CD14-positive monocyte (primary cell): Measurements from ENCODE around the gene LIN7A. TPM values are rescaled to one million over a fixed set of nuclear protein-coding genes. Genes with fewer than 3 reads are reported as not detected.
A peak's percentile ranks its signal among the peaks of the same experiment; 100 is the strongest.

Source experiments
- DNase-seq, 3 donors: peaks; one replicate each; pipeline ENCODE4 v3.0.0-alpha.2; 2011 to 2022
- H2AFZ ChIP-seq: 2 replicates; pipeline ENCODE4 v1.6.0; 2012; ENCODE audit warnings: mild to moderate bottlenecking, low read depth, low read length, inconsistent platforms; ENCODE audit not compliant: insufficient read depth, poor library complexity, severe bottlenecking
- H3K27ac ChIP-seq, 2 donors: 1 replicate in 1 of 2; 2 replicates in 1 of 2; pipeline ENCODE4 v1.5.1; 2012 to 2013; ENCODE audit warnings: low read length in 2 of 2, control low read depth in 1 of 2, inconsistent platforms in 1 of 2, low read depth in 1 of 2, mild to moderate bottlenecking in 1 of 2
- H3K27me3 ChIP-seq, 2 donors: one replicate each; pipeline versions ENCODE4 v1.6.0 to v1.6.1; 2011 to 2013; ENCODE audit warnings: low read length in 2 of 2; ENCODE audit not compliant: control insufficient read depth in 2 of 2, insufficient read depth in 2 of 2
- H3K36me3 ChIP-seq, 2 donors: replicated peaks in 1 of 2; 1 replicate in 1 of 2; 2 replicates in 1 of 2; pipeline versions ENCODE4 v1.5.1 to v1.6.1; 2012 to 2013; ENCODE audit warnings: low read length in 2 of 2, control low read depth in 1 of 2, inconsistent platforms in 1 of 2, mild to moderate bottlenecking in 1 of 2; ENCODE audit not compliant: insufficient read depth in 2 of 2, control insufficient read depth in 1 of 2
- H3K4me1 ChIP-seq, 2 donors: 1 replicate in 1 of 2; 2 replicates in 1 of 2; pipeline versions ENCODE4 v1.5.1 to v1.6.1; 2012 to 2013; ENCODE audit warnings: low read length in 2 of 2, control low read depth in 1 of 2, inconsistent platforms in 1 of 2, mild to moderate bottlenecking in 1 of 2, moderate library complexity in 1 of 2; ENCODE audit not compliant: insufficient read depth in 2 of 2, control insufficient read depth in 1 of 2
- H3K4me2 ChIP-seq: replicated peaks from 2 replicates; pipeline ENCODE3; 2012; ENCODE audit warnings: low read length, moderate library complexity, mild to moderate bottlenecking; ENCODE audit not compliant: poor library complexity, severe bottlenecking; ENCODE audit errors: extremely low read depth
- H3K4me3 ChIP-seq, 3 experiments: fragments of 200-600 bp in 1 of 3; sonication (generic) in 1 of 3; replicated peaks in 1 of 3; 1 replicate in 2 of 3; 2 replicates in 1 of 3; pipeline ENCODE4 v1.5.1; 2011 to 2013; ENCODE audit warnings: low read length in 3 of 3, mild to moderate bottlenecking in 3 of 3, control low read depth in 2 of 3, low read depth in 2 of 3, inconsistent platforms in 1 of 3, moderate library complexity in 1 of 3
- H3K79me2 ChIP-seq: 2 replicates; pipeline ENCODE4 v1.6.0; 2012; ENCODE audit warnings: mild to moderate bottlenecking, control low read depth, inconsistent platforms, low read length, moderate library complexity; ENCODE audit not compliant: insufficient read depth
- H3K9ac ChIP-seq: 2 replicates; pipeline ENCODE4 v1.6.0; 2017; ENCODE audit warnings: low read length, mild to moderate bottlenecking; ENCODE audit not compliant: insufficient read depth, poor library complexity, severe bottlenecking
- H3K9me3 ChIP-seq, 2 donors: replicated peaks in 1 of 2; 1 replicate in 1 of 2; 2 replicates in 1 of 2; pipeline versions ENCODE4 v1.5.1 to v1.6.1; 2012 to 2013; ENCODE audit warnings: low read length in 2 of 2, control low read depth in 1 of 2; ENCODE audit not compliant: control insufficient read depth in 1 of 2, insufficient read depth in 1 of 2
- H4K20me1 ChIP-seq: 2 replicates; pipeline ENCODE4 v1.6.0; 2012; ENCODE audit warnings: mild to moderate bottlenecking, low read length, control low read depth, moderate library complexity; ENCODE audit not compliant: insufficient read depth
- H3K27ac Mint-ChIP-seq, 7 donors: one replicate each; pipeline ENCODE4 v1.8.0; 2020; ENCODE audit warnings: mild to moderate bottlenecking in 7 of 7, mixed read lengths in 7 of 7, moderate library complexity in 6 of 7, inconsistent platforms in 2 of 7
- H3K27me3 Mint-ChIP-seq, 3 donors: one replicate each; pipeline ENCODE4 v1.8.0; 2021 to 2022; ENCODE audit warnings: low read depth in 3 of 3, mild to moderate bottlenecking in 3 of 3, mixed read lengths in 3 of 3, moderate library complexity in 3 of 3, inconsistent platforms in 1 of 3
- H3K36me3 Mint-ChIP-seq, 2 donors: one replicate each; pipeline ENCODE4 v1.8.0; 2020; ENCODE audit warnings: mixed read lengths in 2 of 2, inconsistent platforms in 1 of 2, mild to moderate bottlenecking in 1 of 2
- H3K4me1 Mint-ChIP-seq: one replicate; pipeline ENCODE4 v1.8.0; 2020; ENCODE audit warnings: mild to moderate bottlenecking, mixed read lengths
- H3K4me3 Mint-ChIP-seq, 2 donors: one replicate each; pipeline ENCODE4 v1.8.0; 2020; ENCODE audit warnings: mild to moderate bottlenecking in 2 of 2, mixed read lengths in 2 of 2, moderate library complexity in 1 of 2
- H3K9me3 Mint-ChIP-seq, 7 donors: one replicate each; pipeline ENCODE4 v1.8.0; 2020 to 2022; ENCODE audit warnings: mixed read lengths in 7 of 7, mild to moderate bottlenecking in 6 of 7, moderate library complexity in 6 of 7, inconsistent platforms in 2 of 7
- WGBS: methylation state at CpG from one replicate; pipeline ENCODE4 v1.1.5; 2013; ENCODE audit warnings: missing lambda C conversion rate; ENCODE audit not compliant: insufficient coverage; 5-methylcytosine and 5-hydroxymethylcytosine counted together
- intact Hi-C, 2 donors: fragments of 100-400 bp; cut with micrococcal nuclease; formaldehyde crosslinking; loops; one replicate each; pipeline versions ENCODE4 v1.15.0 to v1.15.1; 2023
- polyA plus RNA-seq, 3 donors: library from polyadenylated mRNA; depleted of rRNA in 1 of 3; unstranded in 2 of 3; stranded (reverse) in 1 of 3; fragments of 300-500 nt in 2 of 3; fragments of >200 nt in 1 of 3; fragmentation: Illumina TruSeq in 2 of 3; gene quantifications; 1 replicate in 2 of 3; 2 replicates in 1 of 3; pipeline ENCODE4 v1.2.3, GENCODE V29; 2012 to 2021
- TF ChIP-seq, protein P1 (sequence below): fragments of 200-600 bp; IDR thresholded peaks from one replicate; pipeline ENCODE4 v1.8.0; 2022; ENCODE audit warnings: antibody characterized with exemption, mild to moderate bottlenecking

LIN7A gene
- polyA plus RNA-seq, 3 donors, result 8.0 to 16.6 (median 15.2) TPM

DNA sequence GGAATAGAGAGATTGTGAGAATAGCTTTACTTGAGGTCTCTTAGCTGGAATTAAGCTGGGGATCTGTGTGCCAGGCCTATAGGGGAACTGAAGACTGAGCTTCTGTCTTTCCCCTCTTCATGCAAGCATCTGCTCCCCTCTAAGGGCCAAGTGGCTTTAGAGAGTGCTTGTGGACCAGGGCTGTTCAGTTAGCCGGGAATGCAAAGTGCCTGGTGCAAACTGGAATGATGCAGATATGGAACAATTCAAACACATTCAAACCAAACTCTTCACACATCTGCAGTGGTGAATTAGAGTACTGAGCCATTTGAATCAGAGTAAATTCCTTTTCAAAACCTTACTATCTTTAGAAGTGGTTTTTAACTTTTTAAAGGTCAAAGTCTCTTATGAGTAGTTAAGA is 99.0 kb downstream of the LIN7A start:
- H3K4me2 ChIP-seq, result no peak overlapping the region

DNA sequence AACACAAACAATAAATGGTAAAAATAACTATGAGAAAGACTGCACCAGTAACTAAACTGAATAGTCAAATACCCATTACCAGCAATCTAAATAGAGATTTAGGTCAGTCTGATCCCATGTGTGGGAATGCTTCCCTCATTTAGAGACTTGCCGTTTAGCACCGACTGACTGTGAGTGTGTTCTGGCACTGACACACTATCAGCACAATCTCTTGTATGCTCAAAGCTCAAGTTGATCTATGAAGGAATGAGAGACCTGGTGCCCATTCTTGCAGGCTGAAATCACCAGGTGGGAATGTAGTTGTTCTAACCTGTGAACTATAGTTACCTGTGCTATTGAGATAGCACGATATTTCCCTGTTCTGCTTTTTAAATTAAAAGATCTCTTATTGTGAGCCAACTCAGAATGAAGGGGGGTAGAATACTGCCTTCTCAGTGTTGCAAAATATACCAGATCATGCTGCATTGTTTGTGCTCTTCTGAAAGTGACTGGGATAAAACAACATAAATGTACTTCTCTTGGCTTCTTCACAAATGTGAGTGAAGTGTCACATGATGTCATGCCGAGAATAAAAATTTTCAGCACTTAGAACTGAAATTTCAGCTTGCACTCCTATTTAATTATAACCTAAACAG is 99.6 kb downstream of the LIN7A start:
- TF ChIP-seq, protein P1, sequence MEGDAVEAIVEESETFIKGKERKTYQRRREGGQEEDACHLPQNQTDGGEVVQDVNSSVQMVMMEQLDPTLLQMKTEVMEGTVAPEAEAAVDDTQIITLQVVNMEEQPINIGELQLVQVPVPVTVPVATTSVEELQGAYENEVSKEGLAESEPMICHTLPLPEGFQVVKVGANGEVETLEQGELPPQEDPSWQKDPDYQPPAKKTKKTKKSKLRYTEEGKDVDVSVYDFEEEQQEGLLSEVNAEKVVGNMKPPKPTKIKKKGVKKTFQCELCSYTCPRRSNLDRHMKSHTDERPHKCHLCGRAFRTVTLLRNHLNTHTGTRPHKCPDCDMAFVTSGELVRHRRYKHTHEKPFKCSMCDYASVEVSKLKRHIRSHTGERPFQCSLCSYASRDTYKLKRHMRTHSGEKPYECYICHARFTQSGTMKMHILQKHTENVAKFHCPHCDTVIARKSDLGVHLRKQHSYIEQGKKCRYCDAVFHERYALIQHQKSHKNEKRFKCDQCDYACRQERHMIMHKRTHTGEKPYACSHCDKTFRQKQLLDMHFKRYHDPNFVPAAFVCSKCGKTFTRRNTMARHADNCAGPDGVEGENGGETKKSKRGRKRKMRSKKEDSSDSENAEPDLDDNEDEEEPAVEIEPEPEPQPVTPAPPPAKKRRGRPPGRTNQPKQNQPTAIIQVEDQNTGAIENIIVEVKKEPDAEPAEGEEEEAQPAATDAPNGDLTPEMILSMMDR, result no peak
- Histone ChIP-seq H3K27me3 (no peaks in the 10 kb centered on the region), H3K9me3 (no peaks in the 10 kb centered on the region), H3K36me3 (peaks cover 14 to 43% of the 10 kb centered on the region in 2 donors), H2AFZ (no peak overlapping the region), H3K27ac (no peak overlapping the region), H3K79me2 (no peaks in the 10 kb centered on the region), H3K4me2 (no peak overlapping the region), H3K4me3 (no peak overlapping the region), H3K9ac (no peak overlapping the region), H4K20me1 (no peaks in the 10 kb centered on the region), H3K4me1 (no peaks in the 10 kb centered on the region)
- no peak for DNase-seq
- Mint-ChIP-seq H3K36me3 (peaks cover 23 to 30% of the 10 kb centered on the region in 2 donors), H3K27me3 (peaks cover 0 to 1% (median 0%) of the 10 kb centered on the region in 3 donors), H3K4me1 (peaks cover 10% of the 10 kb centered on the region), H3K4me3 (no peak overlapping the region), H3K27ac (no peak overlapping the region), H3K9me3 (no peaks in the 10 kb centered on the region)
- WGBS, result no CpG with 5 or more reads among the region's 4 CpGs
- intact Hi-C loops, result no loop called here

More for the DNA sequence above, 99.0 kb downstream of the LIN7A start:
- H3K9ac ChIP-seq, result no peak overlapping the region
- no peak for DNase-seq
- Mint-ChIP-seq H3K4me1 (peaks cover 10% of the 10 kb centered on the region), H3K9me3 (no peaks in the 10 kb centered on the region), H3K27ac (peak overlapping the region in 1 of 7 donors; percentile 9), H3K4me3 (no peak overlapping the region), H3K36me3 (peaks cover 22 to 27% of the 10 kb centered on the region in 2 donors), H3K27me3 (no peaks in the 10 kb centered on the region)
- intact Hi-C loops, result no loop called here
- H3K36me3 ChIP-seq, result peaks cover 17 to 44% of the 10 kb centered on the region in 2 donors
- H3K27me3 ChIP-seq, result no peaks in the 10 kb centered on the region
- H3K9me3 ChIP-seq, result no peaks in the 10 kb centered on the region
- H3K79me2 ChIP-seq, result no peaks in the 10 kb centered on the region
- no peak overlapping the region for H3K27ac ChIP-seq
- H3K4me1 ChIP-seq, result no peaks in the 10 kb centered on the region
- TF ChIP-seq, protein P1, result no peak
- no peaks in the 10 kb centered on the region for H4K20me1 ChIP-seq
- no peak overlapping the region for H3K4me3 ChIP-seq
- WGBS, result no CpG with 5 or more reads among the region's 1 CpG
- no peak overlapping the region for H2AFZ ChIP-seq
